Panc1 (cell line): ENCODE measurements around the gene SMARCD2. TPM values are rescaled to one million over a fixed set of nuclear protein-coding genes. Genes with fewer than 3 reads are reported as not detected.

Experiments used
- ATAC-seq: fragments of 200-7000 bp; cut with Tn5 transposase; 2 replicates; pipeline ENCODE4 v1.9.1; 2020; ENCODE audit warnings: mild to moderate bottlenecking, moderate library complexity
- BruUV-seq: library from RNA; stranded (reverse); fragments of 400-500 nt; replicated peaks from 2 replicates; lab custom pipeline; 2021; lab: Mats Ljungman, UMichigan
- CTCF ChIA-PET: fragments of 300-600 bp; sonication (Branson Sonifier 250); formaldehyde crosslinking; loops from one replicate; lab custom pipeline; 2022; ENCODE audit warnings: antibody characterized with exemption; lab: Charles Lee
- POLR2A ChIA-PET: fragments of 300-600 bp; sonication (Branson Sonifier 250); formaldehyde crosslinking; loops from one replicate; lab custom pipeline; 2022; ENCODE audit warnings: antibody characterized with exemption; lab: Charles Lee
- DNase-seq: peaks from one replicate; pipeline ENCODE4 v3.0.0-alpha.2; 2010; ENCODE audit warnings: low read depth, low spot score
- H3K27ac ChIP-seq: 2 replicates; pipeline ENCODE4 v1.5.1; 2011; ENCODE audit warnings: mild to moderate bottlenecking, low read length, inconsistent platforms
- H3K27me3 ChIP-seq: fragments of 200-500 bp; sonication (Bioruptor generic); 2 replicates; pipeline ENCODE4 v1.6.0; 2014; ENCODE audit warnings: low read length, inconsistent platforms; ENCODE audit not compliant: control insufficient read depth, insufficient read depth
- H3K36me3 ChIP-seq: fragments of 200-500 bp; sonication (Bioruptor generic); 2 replicates; pipeline ENCODE4 v1.5.1; 2014; ENCODE audit warnings: inconsistent platforms, mild to moderate bottlenecking, low read length, moderate library complexity; ENCODE audit not compliant: control insufficient read depth, insufficient read depth
- H3K4me1 ChIP-seq: 2 replicates; pipeline ENCODE4 v1.5.1; 2011; ENCODE audit warnings: inconsistent platforms, mild to moderate bottlenecking, low read length, moderate library complexity; ENCODE audit not compliant: control insufficient read depth, insufficient read depth
- H3K4me3 ChIP-seq, 2 experiments: 2 replicates each; pipeline ENCODE4 v1.5.1; 2011 to 2012; ENCODE audit warnings: low read depth in 2 of 2, low read length in 2 of 2, mild to moderate bottlenecking in 2 of 2, inconsistent platforms in 1 of 2, moderate library complexity in 1 of 2
- H3K9me3 ChIP-seq: fragments of 200-500 bp; sonication (Bioruptor generic); 2 replicates; pipeline ENCODE4 v1.5.1; 2014; ENCODE audit warnings: low read depth, mild to moderate bottlenecking, inconsistent platforms, low read length, moderate library complexity; ENCODE audit not compliant: control insufficient read depth, insufficient read depth
- POLR2AphosphoS5 ChIP-seq: IDR thresholded peaks from 2 replicates; pipeline ENCODE4 v1.6.1; 2012; ENCODE audit warnings: mild to moderate bottlenecking, low read depth, low read length, moderate library complexity
- SIN3A ChIP-seq: IDR thresholded peaks from 2 replicates; pipeline ENCODE4 v1.6.1; 2012; ENCODE audit warnings: low read depth, mild to moderate bottlenecking, low read length, moderate library complexity, borderline replicate concordance; ENCODE audit not compliant: insufficient read depth
- TCF7L2 ChIP-seq: IDR thresholded peaks from 2 replicates; pipeline ENCODE4 v1.6.1; 2011; ENCODE audit warnings: mild to moderate bottlenecking, low read depth, low read length, inconsistent platforms
- in situ Hi-C: cut with HindIII; loops from 2 replicates; pipeline ENCODE4 v1.10.0; 2016; ENCODE audit warnings: low sequenced_read_pairs, low pct_unique_long_range_greater_than_20kb
- intact Hi-C: fragments of 100-400 bp; cut with micrococcal nuclease; formaldehyde crosslinking; loops from one replicate; pipeline ENCODE4 v1.10.0; 2022; ENCODE audit not compliant: unreplicated experiment
- total RNA-seq: library from RNA; stranded (reverse); gene quantifications from one replicate; pipeline ENCODE4 v1.2.1, GENCODE V29; 2021; ENCODE audit not compliant: unreplicated experiment
- TF ChIP-seq, protein P1 (sequence below), 2 experiments: IDR thresholded peaks; 2 replicates each; pipeline ENCODE4 v1.6.1; 2011 to 2012; ENCODE audit warnings: low read depth in 2 of 2, control low read depth in 1 of 2, low read length in 1 of 2, mild to moderate bottlenecking in 1 of 2, moderate library complexity in 1 of 2; ENCODE audit not compliant: insufficient read depth in 1 of 2
- TF ChIP-seq, protein P2 (sequence below): fragments of 450-650 bp; IDR thresholded peaks from 2 replicates; pipeline ENCODE4 v1.5.1; 2017; ENCODE audit warnings: mild to moderate bottlenecking

The SMARCD2 gene
- total RNA-seq, 1 experiment from 2014 or later = 59.4 TPM

DNA sequence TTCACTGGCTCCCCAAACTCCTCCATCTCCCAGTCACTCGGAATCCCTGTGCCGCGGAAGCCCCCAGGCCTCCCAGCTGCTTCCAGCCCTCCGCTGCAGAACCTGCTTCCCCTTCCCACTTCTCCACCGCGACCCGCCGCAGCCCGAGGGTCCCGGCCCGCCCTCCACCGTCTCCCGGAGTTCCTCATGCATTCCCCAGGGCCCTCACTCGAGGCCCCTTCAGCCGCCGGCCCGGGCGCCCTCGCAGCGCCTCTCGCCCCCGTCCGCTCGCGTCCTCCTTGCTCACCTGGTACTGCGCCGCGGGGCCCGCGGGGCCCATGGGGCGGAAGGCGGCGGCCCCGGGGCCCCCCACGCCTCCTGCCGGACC, 329 bp downstream of the SMARCD2 start:
- BruUV-seq = no TSS peak
- intact Hi-C loops (no loop called here), in situ Hi-C loops (no loop called here)
- Histone ChIP-seq H3K36me3 (peaks cover 6% of the 10 kb centered on the region; the same call in 1 of the 2 replicates), H3K4me3 (peak overlapping the region; percentile 78 to 82), H3K4me1 (peaks cover 31% of the 10 kb centered on the region), H3K27me3 (no peaks in the 10 kb centered on the region), H3K27ac (peak overlapping the region; percentile 72), H3K9me3 (no peaks in the 10 kb centered on the region)
- no peak for DNase-seq
- CTCF ChIA-PET = no interaction called here
- ATAC-seq = peak; percentile 33
- TF ChIP-seq, protein P1, sequence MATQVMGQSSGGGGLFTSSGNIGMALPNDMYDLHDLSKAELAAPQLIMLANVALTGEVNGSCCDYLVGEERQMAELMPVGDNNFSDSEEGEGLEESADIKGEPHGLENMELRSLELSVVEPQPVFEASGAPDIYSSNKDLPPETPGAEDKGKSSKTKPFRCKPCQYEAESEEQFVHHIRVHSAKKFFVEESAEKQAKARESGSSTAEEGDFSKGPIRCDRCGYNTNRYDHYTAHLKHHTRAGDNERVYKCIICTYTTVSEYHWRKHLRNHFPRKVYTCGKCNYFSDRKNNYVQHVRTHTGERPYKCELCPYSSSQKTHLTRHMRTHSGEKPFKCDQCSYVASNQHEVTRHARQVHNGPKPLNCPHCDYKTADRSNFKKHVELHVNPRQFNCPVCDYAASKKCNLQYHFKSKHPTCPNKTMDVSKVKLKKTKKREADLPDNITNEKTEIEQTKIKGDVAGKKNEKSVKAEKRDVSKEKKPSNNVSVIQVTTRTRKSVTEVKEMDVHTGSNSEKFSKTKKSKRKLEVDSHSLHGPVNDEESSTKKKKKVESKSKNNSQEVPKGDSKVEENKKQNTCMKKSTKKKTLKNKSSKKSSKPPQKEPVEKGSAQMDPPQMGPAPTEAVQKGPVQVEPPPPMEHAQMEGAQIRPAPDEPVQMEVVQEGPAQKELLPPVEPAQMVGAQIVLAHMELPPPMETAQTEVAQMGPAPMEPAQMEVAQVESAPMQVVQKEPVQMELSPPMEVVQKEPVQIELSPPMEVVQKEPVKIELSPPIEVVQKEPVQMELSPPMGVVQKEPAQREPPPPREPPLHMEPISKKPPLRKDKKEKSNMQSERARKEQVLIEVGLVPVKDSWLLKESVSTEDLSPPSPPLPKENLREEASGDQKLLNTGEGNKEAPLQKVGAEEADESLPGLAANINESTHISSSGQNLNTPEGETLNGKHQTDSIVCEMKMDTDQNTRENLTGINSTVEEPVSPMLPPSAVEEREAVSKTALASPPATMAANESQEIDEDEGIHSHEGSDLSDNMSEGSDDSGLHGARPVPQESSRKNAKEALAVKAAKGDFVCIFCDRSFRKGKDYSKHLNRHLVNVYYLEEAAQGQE (IDR thresholded peaks at IDR 0.05; ENCODE audit: insufficient read depth in 1 of 2, low read depth in 2 of 2, low read length in 1 of 2) = no peak
- POLR2A ChIA-PET = no interaction called here

DNA sequence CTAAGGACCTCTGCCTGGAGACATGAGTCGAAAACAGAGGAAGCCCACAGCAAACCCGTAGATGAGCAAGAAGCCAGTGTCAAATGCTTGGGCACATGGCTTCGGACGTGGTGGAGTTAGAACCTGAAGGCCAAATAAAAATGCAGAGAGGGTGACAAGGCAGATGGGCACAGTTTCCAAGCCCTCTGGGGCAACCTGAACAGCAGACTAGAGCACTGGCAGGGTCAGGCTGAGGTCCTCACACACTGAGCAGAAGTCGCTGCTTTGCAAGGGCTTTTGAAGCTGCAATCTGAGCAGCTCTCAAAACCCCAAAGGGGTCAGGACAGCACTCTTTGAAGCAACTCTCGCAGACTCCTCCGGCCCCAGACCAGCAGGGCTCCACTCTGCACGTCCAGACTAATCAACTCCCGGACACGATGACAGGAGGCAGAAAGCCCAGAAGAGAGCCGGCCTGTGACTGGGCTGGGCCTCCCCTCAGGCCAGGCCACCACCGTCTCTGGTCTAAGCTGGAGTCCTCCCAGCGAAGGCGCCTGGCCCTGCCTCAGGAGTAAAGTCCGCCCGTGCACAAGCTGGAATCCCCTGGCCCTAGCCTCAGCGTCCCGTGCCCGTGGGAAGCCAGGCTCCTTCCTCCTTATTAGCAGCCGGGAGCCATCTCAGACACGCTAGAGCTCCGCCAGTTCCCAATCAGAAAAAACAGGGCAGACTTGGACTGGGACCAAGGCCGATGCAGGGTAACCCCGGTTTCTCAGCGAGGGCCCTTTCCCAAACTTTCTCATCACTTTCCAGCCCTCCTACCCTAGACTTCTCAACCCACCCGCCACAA, 924 bp downstream of the SMARCD2 start:
- no TSS peak for BruUV-seq
- Histone ChIP-seq H3K27ac (peak overlapping the region; percentile 72), H3K4me1 (peaks cover 31% of the 10 kb centered on the region), H3K27me3 (no peaks in the 10 kb centered on the region), H3K36me3 (peaks cover 6% of the 10 kb centered on the region; the same call in 1 of the 2 replicates), H3K4me3 (peak overlapping the region; percentile 78 to 82), H3K9me3 (no peaks in the 10 kb centered on the region)
- TF ChIP-seq SIN3A = no peak
- TF ChIP-seq TCF7L2 = no peak
- TF ChIP-seq, protein P1 (IDR thresholded peaks at IDR 0.05; ENCODE audit: insufficient read depth in 1 of 2, low read depth in 2 of 2, low read length in 1 of 2) = no peak
- no peak for TF ChIP-seq POLR2AphosphoS5
- TF ChIP-seq, protein P2, sequence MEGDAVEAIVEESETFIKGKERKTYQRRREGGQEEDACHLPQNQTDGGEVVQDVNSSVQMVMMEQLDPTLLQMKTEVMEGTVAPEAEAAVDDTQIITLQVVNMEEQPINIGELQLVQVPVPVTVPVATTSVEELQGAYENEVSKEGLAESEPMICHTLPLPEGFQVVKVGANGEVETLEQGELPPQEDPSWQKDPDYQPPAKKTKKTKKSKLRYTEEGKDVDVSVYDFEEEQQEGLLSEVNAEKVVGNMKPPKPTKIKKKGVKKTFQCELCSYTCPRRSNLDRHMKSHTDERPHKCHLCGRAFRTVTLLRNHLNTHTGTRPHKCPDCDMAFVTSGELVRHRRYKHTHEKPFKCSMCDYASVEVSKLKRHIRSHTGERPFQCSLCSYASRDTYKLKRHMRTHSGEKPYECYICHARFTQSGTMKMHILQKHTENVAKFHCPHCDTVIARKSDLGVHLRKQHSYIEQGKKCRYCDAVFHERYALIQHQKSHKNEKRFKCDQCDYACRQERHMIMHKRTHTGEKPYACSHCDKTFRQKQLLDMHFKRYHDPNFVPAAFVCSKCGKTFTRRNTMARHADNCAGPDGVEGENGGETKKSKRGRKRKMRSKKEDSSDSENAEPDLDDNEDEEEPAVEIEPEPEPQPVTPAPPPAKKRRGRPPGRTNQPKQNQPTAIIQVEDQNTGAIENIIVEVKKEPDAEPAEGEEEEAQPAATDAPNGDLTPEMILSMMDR = no peak
- CTCF ChIA-PET = no interaction called here
- in situ Hi-C loops (no loop called here), intact Hi-C loops (no loop called here)
- POLR2A ChIA-PET = no interaction called here
- DNase-seq (no peak), ATAC-seq (peak; percentile 29)
